Dermis blood vessel endothelial cell (primary cell): ENCODE results near the gene NPHP3. TPM values are rescaled to one million over a fixed set of nuclear protein-coding genes. Genes with fewer than 3 reads are reported as not detected.
"Not testable (repeated sequence)": the region's sequence is repeated elsewhere in the genome, so short reads cannot be mapped to it uniquely, and the experiment has no call there.

Experiments
- DNase-seq: peaks from one replicate; pipeline ENCODE4 v3.0.0; 2010
- total RNA-seq: library from RNA; depleted of rRNA; stranded (reverse); fragments of >200 nt; gene quantifications from 2 replicates; pipeline ENCODE4 v1.2.3, GENCODE V29; 2014

The NPHP3 gene, protein sequence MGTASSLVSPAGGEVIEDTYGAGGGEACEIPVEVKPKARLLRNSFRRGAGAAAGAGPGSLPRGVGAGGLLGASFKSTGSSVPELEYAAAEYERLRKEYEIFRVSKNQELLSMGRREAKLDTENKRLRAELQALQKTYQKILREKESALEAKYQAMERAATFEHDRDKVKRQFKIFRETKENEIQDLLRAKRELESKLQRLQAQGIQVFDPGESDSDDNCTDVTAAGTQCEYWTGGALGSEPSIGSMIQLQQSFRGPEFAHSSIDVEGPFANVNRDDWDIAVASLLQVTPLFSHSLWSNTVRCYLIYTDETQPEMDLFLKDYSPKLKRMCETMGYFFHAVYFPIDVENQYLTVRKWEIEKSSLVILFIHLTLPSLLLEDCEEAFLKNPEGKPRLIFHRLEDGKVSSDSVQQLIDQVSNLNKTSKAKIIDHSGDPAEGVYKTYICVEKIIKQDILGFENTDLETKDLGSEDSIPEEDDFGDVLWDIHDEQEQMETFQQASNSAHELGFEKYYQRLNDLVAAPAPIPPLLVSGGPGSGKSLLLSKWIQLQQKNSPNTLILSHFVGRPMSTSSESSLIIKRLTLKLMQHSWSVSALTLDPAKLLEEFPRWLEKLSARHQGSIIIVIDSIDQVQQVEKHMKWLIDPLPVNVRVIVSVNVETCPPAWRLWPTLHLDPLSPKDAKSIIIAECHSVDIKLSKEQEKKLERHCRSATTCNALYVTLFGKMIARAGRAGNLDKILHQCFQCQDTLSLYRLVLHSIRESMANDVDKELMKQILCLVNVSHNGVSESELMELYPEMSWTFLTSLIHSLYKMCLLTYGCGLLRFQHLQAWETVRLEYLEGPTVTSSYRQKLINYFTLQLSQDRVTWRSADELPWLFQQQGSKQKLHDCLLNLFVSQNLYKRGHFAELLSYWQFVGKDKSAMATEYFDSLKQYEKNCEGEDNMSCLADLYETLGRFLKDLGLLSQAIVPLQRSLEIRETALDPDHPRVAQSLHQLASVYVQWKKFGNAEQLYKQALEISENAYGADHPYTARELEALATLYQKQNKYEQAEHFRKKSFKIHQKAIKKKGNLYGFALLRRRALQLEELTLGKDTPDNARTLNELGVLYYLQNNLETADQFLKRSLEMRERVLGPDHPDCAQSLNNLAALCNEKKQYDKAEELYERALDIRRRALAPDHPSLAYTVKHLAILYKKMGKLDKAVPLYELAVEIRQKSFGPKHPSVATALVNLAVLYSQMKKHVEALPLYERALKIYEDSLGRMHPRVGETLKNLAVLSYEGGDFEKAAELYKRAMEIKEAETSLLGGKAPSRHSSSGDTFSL (N-terminal part only)
- total RNA-seq: 20.7 and 28.6 TPM in 2 replicates

DNA sequence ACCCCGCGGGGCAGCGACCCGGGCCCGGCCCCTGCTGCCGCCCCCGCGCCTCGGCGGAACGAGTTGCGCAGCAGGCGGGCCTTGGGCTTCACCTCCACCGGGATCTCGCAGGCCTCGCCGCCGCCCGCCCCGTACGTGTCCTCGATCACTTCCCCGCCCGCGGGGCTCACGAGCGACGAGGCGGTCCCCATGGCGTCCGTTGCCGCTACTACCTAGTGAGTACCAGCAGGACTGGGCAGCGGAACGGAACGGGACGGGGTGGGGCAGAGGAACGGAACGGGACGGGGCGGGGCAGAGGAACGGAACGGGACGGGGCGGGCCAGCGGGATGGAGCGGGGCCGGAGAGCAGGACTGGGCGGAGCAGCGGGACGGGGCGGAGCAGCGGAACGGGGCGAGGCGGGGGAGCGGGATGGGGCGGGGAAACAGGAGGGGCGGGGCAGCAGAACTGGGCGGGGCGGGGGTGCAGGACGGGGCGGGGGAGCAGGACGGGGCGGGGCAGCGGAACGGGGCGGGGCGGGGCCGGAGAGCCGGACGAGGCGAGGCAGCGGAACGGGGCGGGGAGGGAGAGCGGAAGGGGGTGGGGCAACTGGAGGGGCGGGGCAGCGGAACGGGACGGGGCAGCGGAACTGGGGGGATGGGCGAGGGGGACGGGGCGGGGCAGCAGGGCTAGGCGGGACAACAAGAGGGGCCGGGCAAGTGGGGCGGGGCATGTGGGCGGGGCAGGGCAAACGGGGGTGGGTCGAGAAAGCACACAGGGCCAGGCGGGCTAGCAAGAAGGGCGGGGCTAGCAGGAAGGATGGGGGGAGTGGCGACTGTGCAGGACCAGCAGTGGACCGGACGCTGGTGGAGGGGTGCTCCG is at the start of gene NPHP3:
Gene NPHP3 (minus strand): TSS at position 245 of the 859 bp plus-strand sequence. CDS start 54 bp downstream, at position 191.
- DNase-seq: peak; percentile 98

DNA sequence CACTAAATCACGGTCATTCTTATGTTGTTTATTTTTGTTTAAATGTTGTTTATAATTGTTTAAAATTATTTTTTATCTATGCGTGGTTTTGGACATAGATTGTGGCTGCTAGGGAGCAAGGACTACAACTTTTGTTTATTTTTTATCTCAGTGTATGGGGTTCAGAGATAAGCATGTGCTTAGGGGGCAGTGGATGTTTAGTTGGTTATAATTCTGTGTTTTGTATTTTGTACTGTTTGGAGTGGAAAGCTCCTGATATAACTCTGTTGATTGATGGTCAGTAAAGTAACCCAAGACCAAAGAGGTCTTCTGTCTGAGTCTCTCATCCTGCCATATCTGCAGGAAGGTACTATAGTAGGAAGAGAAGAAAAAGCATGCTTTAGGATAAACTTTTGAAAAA is 36.5 kb upstream of the NPHP3 start:
- no peak for DNase-seq

DNA sequence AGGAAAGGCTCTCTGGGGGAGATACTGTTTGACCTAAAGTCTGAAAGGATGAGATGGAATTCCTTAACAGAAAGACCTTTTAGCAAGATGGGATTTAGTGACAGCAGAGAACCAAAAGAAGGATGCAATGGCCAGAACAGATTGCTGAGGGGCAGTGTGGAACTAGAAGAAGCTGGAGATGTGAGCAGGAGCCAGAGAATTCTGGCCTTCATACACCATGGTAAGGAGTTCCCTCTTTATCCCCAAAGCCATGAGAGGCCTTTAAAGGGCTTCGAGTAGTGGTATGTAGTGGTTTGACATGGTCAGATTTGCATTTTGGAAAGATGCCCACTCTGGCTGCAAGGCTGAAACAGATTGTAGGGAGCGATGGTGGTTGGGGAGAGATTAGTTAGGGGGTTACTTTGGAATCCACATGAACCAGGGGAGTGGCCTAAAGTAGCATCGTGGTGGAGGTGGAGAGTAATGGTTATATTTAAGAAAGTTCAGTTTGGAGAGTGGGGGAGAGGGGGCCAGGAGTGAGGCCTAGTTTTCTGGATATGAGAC is 34.0 kb upstream of the NPHP3 start:
- no peak for DNase-seq

DNA sequence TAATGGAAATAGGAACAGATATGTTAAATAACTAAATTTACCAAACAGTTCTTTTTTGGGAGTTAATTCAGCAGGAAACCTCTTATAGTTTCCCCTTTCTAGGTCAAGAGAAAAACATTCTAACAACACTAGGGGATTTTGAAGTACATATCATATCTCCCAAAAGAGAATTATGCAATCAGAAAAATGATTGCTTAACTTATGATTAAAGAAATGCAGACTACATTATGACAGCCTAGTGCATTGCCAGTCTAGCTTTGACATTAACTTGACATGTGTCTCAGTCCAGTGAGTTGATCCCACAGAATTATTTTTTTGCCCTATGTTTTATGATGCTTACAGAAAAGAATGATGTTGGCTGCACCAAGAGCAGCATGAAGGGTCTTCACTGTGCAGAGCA is 31.7 kb upstream of the NPHP3 start:
- no peak for DNase-seq

DNA sequence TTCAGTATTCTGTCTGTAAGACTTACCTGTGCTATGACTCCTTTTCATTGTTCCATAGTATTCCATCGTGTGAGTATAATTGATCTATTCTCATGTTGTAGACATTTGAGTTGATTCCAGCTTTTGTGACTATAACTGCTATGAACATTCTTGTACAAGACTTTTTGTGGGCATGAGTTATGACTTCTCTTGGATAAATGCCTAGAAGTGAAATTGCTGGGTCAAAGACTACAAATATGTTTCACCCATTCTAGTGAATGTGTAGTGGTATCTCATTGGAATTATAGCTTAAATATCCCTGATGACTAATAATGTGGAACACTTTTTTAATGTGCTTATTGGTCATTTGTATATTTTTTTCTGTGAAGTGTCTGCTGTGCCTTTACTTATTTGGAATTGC is 27.6 kb upstream of the NPHP3 start:
- no peak for DNase-seq

DNA sequence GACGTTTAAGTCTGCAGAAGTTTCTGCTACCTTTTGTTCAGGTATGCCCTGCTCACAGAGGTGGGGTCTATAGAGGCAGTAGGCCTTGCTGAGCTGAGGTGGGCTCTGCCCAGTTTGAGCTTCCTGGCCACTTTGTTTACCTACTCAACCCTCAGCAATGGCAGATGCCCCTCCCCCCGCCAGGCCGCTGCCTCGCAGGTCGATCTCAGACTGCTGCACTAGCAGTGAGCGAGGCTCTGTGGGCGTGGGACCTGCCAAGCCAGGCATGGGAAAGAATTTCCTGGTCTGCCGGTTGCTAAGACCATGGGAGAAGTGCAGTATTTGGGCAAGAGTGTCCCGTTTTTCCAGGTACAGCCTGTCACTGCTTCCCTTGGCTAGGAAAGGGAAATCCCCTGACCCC is 24.5 kb upstream of the NPHP3 start:
- not testable (repeated sequence) for DNase-seq

DNA sequence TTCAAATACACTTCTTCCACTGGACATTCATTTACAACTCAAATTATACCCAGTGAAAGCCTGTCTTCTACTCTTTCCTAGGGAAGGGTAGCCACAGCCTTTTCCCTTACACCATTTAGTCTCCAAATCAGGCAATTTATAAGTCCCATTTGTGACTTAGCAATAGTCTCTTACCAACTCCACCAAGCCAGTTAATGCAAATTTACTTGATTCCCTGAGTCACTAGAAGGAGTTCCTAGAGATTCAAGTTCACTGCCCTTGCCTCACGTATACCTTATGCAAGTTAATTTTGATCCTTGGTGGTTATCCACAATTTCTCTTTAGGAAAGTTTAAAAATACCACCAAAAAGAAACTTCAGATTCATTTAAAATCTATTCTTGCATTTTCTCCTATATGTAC is 16.1 kb upstream of the NPHP3 start:
- DNase-seq: no peak

DNA sequence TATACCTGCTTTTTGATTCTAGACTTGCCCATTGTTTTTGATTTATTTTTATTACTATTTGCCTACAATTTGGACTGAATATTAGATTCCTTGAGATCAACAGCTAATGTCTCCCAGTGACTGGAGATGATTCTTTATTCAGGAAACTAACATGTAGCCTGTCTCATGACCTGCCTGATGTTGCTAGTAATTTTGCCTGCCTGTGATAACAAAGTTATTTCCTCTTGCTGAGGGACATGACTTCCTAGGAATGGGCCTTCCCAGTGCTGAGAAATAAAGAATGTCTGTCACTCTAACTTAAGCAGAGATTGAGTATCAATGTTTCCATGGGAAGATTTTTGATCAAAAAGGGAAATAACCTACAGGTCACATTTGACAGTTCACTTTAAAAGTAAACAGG is 13.4 kb upstream of the NPHP3 start:
- peak; percentile 80 for DNase-seq

DNA sequence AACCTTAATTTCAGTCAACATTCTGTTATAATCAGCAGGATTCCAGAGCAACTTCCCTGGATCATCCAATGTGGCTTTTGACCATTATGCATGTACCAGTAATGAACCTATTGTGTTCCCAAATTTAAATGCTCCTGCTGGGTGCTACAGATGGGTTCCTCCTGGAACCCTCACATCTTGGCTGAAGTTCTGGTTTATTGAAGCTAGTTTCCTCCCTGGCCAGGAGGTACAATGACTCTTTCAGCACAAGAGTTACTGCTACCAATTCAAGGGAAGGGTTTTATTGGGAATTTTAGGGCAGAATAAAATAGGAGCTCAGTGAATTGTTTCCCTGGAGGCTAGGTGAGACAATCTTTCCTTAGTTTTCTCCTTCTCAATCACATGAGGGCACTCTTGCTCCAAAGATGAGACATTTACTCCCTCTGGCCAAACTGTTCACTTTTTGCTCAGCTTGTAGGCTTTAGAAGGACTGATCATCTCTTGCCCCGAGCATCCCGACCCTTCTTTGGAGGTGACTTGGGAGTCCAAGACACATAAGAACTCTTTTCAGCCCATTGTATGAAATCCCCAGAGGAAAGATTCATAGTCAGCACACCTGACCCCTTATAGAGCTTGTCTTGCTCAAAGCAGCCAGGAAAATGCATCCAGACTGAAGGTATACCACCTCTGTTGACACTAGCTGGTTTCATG is 8.8 kb upstream of the NPHP3 start:
- DNase-seq: peak; percentile 76

DNA sequence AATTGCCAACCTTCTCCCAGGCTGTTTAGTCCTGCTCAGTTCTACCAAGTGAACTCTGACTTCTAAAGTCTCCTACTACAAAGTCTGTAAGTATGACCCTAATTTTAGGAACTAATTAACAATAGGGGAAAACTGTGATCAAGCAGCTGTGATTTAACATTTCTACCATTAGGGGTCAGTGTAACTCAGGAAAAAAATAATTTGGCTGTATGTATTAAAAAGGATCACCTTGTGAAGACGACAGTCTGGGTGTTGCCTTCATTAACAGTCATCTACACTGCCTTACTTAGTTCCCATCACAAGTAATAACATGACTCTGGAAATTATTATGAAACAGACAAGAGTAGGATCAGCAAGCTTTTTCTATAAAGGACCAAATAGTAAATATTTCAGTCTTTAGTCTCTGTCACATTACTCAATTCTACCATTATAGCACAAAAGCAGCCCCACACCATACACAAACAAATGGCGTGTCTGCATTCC is 4.2 kb upstream of the NPHP3 start:
- DNase-seq: peak; percentile 66

DNA sequence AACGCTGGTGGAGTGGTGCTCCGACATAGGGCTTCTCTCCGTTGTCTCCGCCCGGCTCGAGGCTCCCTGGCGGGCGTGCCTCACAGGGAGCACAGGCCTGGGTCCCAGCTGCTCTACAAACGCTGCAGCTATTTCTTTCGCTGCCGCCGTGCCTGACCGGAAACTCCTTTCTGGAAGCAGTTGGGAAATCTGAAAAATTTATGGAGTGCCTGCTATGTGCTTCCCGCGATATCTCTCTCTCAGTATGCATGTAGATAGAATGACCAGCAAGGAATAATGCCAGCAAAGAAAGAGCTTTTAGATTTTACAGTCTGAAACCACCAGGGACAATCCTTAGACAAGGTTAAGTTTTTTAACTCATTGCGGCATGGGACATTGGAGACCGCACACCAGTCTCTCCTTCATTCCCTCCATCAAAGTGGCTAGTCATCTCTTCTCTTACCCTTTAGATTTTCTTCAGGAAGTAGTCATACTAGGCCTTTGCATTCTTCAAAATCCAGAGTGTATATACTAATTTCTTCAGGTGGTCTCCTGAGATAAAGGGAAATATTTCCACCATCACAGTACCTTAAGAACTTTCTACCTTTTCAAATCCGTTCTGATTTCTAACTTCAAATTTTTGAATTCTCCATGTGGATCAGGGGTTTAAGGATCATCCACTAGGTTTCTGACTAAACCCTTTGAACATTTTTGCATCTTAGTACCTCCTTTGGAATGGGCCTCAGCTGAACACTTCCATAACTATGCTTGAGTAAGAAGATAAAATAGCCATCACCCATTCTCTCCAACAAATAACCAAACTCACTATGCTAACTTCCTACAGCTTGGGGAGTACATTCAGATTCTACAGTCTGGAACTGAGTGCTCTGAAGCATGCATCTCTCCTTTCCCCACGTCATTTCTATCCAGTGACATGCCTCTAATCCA is 1.1 kb upstream of the NPHP3 start:
- DNase-seq: no peak

DNA sequence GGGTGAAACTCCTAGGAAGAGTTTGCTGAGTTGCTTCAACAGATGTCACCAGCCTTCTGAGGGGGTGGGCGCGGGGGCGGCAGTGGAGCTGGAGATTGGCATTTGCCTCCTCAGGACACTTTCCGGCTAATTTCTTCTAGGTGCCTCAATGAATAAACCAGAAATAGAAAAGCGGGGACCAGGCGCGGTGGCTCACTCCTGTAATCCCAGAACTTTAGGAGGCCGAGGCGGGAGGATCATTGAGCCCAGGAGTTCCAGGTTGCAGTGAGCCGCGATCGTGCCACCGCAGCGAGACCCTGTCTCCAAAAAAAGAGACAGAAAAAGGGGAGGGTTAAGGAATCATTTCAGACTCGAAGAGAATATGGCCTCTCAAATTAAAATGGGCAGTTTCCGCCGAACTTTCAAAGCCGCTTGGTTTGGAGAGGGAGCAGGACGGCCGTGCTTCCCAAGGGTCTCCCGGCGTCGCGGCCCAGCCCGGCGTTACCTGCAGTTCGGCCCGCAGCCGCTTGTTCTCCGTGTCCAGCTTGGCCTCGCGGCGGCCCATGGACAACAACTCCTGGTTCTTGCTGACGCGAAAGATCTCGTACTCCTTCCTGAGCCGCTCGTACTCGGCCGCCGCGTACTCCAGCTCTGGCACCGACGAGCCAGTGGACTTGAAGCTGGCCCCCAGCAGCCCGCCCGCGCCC is 587 bp downstream of the NPHP3 start:
- peak; percentile 85 for DNase-seq

DNA sequence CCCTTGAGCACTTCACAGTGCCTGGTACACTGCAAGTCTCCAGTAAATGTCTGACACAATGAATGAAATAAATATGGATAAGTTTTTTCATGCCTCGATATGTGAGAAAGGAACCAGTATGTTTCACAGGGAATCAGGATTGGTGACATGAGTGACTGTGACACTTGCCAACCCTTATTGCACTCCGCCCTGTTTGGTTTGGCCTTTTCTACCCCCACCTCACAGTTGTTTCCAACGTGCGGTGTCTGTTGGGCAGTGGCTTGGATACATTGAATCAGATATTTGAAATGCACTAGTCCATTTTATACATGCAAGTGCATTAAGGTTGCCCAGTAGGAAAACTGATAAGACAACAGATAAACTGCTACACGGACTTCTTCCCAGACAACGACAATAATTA is 2.0 kb downstream of the NPHP3 start:
- DNase-seq: no peak

DNA sequence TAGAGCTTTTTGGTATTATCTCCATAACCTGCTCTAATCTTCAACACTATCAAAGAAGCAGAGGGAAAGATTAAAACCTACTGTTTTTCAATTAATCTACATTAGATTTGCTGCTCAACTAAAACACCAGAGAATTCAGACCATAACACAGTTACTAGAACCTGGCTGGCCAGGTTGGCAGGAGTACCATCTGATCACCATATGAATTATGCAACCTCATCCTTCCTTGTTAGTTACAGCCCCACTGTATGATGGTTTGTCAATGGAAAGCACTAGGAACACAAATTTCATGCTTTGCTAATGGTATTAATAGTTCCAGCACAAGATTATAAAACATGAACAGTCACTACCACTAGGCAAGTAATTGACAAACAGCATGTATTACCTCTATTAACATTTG is 5.8 kb downstream of the NPHP3 start:
- DNase-seq: no peak

DNA sequence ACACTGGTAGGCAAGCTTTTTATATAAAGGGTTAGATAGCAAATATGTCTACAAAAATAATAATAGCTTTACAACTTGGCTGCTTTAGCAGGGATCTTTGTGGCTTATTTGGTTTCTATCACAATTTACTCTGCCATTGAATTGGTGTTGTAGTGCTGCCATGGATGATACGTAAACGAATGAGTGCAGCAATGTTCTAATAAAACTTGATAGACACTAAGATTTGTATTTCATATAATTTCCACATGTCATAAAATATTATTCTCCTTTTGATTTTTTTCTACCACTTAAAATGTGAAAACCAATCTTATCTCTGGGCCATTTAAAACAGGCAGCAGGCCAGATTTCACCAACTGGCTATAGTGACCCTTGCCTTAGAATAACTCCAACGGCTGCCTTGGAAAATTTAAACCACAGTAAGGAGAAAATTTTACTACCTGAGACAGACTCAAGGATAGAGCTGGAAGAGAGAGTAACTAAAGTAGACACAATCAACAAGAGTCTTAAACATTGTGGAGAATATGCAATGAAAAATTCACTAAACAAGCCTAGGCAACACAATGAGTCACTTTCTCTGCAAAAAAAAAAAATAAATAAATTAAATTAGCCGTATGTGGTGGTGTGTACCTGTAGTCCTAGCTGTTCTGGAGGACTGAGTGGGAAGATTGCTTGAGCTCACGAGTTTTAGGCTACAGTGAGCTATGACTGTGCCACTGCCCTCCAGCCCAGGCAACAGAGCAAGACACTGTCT is 8.1 kb downstream of the NPHP3 start:
- no peak for DNase-seq

DNA sequence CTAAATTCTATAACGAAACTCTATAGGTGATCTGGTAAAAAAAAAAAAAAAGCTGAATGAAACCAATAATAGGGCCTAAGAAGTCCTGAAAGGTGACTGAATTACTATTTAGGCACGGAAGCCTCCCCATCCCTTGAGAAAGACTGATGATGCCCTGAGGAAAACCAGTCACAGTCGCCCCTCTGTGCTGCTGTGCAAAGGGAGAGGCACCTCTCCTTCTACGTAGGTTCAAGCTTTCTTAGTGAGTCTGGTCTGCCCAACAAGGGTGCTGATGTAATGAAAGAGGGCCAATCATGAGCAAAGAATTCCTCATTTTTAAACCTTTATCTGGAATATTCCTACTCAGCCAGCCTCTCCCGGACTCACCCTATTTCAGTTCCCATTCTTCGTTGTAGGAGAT is 11.9 kb downstream of the NPHP3 start:
- DNase-seq: no peak

DNA sequence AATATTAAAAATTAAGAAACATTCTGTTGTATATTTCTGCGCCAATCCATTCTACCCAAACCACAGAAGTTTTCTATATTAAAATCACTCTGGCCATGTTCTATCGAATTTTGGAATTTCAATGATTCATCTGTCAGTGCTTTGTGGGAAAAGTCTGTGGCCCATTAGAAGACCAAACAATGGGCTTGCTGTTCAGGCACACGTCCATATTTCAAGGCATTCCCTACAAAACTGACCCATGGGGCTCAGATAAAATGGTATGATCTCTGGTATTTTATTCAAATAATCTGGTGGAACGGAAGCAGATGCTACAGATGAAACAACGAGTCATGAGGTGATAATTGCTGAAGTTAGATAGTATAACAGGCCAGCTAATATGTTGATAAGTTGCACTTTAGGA is 12.4 kb downstream of the NPHP3 start:
- no peak for DNase-seq

DNA sequence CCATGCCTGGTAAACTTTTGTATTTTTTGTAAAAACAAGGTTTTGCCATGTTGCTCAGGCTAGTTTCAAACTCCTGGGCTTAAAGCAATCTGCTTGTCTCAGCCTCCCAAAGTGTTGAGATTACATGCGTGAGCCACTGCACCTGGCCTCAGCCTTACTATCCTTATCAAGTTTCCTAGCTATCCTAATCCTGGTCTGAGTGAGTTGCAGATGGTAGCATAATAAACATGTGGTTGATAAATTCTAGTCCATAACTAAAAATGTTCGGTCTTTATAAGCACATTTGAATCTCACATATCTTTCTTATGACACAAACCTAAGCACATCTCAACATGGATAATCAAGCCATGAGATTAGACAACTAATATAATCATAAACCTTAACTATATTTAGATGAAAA is 18.5 kb downstream of the NPHP3 start:
- no peak for DNase-seq
